GM12878 (cell line): ENCODE measurements around the gene BPIFB4. TPM values are rescaled to one million over a fixed set of nuclear protein-coding genes. Genes with fewer than 3 reads are reported as not detected.

Source experiments
- POLR2AphosphoS2 ChIP-seq: IDR thresholded peaks from 2 replicates; pipeline ENCODE4 v1.6.1; 2011; ENCODE audit warnings: low read depth, mild to moderate bottlenecking, low read length, improper control_type of control experiment, moderate library complexity
- USF1 ChIP-seq: IDR thresholded peaks from 2 replicates; pipeline ENCODE4 v1.6.1; 2011; ENCODE audit warnings: borderline replicate concordance, low read depth, mild to moderate bottlenecking, moderate library complexity, mixed read lengths, low read length; ENCODE audit not compliant: insufficient read depth; ENCODE audit errors: extremely low read length
- ZBTB11 ChIP-seq: fragments of 450-650 bp; formaldehyde crosslinking; IDR thresholded peaks from 2 replicates; pipeline ENCODE4 v1.5.0; 2022; ENCODE audit warnings: mild to moderate bottlenecking, missing genetic modification characterization
- polyA plus RNA-seq, 11 experiments: library from polyadenylated mRNA; depleted of rRNA in 4 of 11; unstranded in 6 of 11; stranded (reverse) in 5 of 11; fragments of >200 nt; fragmentation: Nextera tagmentation in 4 of 11; fragmentation: Illumina TruSeq in 1 of 11; extraction: Ambion mirVana in 4 of 11; extraction: Trizol in 1 of 11; gene quantifications; 1 replicate in 1 of 11; 2 replicates in 10 of 11; pipeline versions ENCODE4 v1.2.1 to v1.2.3, GENCODE V29; 2011 to 2016; ENCODE audit warnings: inconsistent platforms in 2 of 11, missing spikeins in 2 of 11, low read depth in 1 of 11
- total RNA-seq, 4 experiments: library from RNA; depleted of rRNA in 3 of 4; stranded (reverse); fragments of >200 nt in 3 of 4; fragmentation: Illumina TruSeq in 1 of 4; extraction: Trizol in 1 of 4; gene quantifications; 2 replicates each; pipeline versions ENCODE4 v1.2.1 to v1.2.3, GENCODE V29; 2013 to 2021
- TF ChIP-seq, protein P1 (sequence below): IDR thresholded peaks from 2 replicates; pipeline ENCODE4 v1.6.1; 2012; ENCODE audit warnings: improper control_type of control experiment, low read depth, low read length; ENCODE audit not compliant: insufficient replicate concordance

Gene BPIFB4
- total and polyA plus RNA-seq, 10 of the 15 experiments (the other 5 are each of a cell fraction or from before 2014, with no cell fraction given) = 0.12 TPM; not detected in 9

DNA sequence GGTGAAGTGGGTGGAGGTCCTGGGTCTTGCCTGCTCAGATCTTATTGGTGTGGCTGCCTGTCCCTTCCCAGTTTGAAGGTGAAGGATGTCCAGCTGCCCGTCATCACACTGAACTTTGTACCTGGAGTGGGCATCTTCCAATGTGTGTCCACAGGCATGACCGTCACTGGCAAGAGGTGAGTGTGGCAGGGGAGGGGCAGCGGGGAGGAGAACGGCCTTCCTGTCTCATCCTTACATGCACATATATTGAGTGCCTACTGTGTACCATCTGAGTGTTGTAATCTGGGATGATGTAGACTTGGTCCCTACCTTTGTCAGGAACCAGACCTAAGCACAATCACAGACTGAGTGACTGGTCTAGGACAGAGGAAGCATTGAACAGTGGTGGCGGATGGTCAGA is 45.3 kb upstream of the BPIFB4 start (continued):
- TF ChIP-seq, protein P1, sequence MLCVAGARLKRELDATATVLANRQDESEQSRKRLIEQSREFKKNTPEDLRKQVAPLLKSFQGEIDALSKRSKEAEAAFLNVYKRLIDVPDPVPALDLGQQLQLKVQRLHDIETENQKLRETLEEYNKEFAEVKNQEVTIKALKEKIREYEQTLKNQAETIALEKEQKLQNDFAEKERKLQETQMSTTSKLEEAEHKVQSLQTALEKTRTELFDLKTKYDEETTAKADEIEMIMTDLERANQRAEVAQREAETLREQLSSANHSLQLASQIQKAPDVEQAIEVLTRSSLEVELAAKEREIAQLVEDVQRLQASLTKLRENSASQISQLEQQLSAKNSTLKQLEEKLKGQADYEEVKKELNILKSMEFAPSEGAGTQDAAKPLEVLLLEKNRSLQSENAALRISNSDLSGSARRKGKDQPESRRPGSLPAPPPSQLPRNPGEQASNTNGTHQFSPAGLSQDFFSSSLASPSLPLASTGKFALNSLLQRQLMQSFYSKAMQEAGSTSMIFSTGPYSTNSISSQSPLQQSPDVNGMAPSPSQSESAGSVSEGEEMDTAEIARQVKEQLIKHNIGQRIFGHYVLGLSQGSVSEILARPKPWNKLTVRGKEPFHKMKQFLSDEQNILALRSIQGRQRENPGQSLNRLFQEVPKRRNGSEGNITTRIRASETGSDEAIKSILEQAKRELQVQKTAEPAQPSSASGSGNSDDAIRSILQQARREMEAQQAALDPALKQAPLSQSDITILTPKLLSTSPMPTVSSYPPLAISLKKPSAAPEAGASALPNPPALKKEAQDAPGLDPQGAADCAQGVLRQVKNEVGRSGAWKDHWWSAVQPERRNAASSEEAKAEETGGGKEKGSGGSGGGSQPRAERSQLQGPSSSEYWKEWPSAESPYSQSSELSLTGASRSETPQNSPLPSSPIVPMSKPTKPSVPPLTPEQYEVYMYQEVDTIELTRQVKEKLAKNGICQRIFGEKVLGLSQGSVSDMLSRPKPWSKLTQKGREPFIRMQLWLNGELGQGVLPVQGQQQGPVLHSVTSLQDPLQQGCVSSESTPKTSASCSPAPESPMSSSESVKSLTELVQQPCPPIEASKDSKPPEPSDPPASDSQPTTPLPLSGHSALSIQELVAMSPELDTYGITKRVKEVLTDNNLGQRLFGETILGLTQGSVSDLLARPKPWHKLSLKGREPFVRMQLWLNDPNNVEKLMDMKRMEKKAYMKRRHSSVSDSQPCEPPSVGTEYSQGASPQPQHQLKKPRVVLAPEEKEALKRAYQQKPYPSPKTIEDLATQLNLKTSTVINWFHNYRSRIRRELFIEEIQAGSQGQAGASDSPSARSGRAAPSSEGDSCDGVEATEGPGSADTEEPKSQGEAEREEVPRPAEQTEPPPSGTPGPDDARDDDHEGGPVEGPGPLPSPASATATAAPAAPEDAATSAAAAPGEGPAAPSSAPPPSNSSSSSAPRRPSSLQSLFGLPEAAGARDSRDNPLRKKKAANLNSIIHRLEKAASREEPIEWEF = no peak
- TF ChIP-seq POLR2AphosphoS2 (no peak), USF1 (no peak), ZBTB11 (CRISPR knock-in tag) (no peak)
